B cell (primary cell): ENCODE results near the gene NUDT4B. TPM values are rescaled to one million over a fixed set of nuclear protein-coding genes. Genes with fewer than 3 reads are reported as not detected.
A peak's percentile ranks its signal among the peaks of the same experiment; 100 is the strongest.
"Not testable (repeated sequence)": the region's sequence is repeated elsewhere in the genome, so short reads cannot be mapped to it uniquely, and the experiment has no call there.

Experiments
- ATAC-seq: fragments of 200-7000 bp; cut with Tn5 transposase; one replicate; pipeline ENCODE4 v1.10.0; 2021; ENCODE audit warnings: low read depth, mild to moderate bottlenecking, moderate number of reproducible peaks, moderate library complexity
- CTCF ChIA-PET: fragments of 350-600 bp; sonication (Branson Sonifier 250); formaldehyde crosslinking; loops from one replicate; lab custom pipeline; 2021; ENCODE audit warnings: antibody characterized with exemption, inconsistent platforms; lab: Charles Lee
- POLR2A ChIA-PET: fragments of 350-600 bp; sonication (Branson Sonifier 250); formaldehyde crosslinking; loops from one replicate; lab custom pipeline; 2021; ENCODE audit warnings: antibody characterized with exemption; lab: Charles Lee
- DNase-seq: peaks from one replicate; pipeline ENCODE4 v3.0.0; 2013
- H2AFZ ChIP-seq: 2 replicates; pipeline ENCODE4 v1.6.1; 2012; ENCODE audit warnings: mild to moderate bottlenecking, low read depth, low read length; ENCODE audit not compliant: insufficient read depth, poor library complexity, severe bottlenecking
- H3K27ac ChIP-seq, 2 donors: 1 replicate in 1 of 2; 2 replicates in 1 of 2; pipeline ENCODE4 v1.5.1; 2012 to 2013; ENCODE audit warnings: low read length in 2 of 2, mild to moderate bottlenecking in 2 of 2, moderate library complexity in 1 of 2
- H3K27me3 ChIP-seq, 4 experiments: fragments of 200-600 bp in 1 of 4; sonication (generic) in 1 of 4; replicated peaks in 1 of 4; 1 replicate in 2 of 4; 2 replicates in 2 of 4; pipeline versions ENCODE4 v1.6.1 to v1.7.0; 2013 to 2016; ENCODE audit warnings: low read length in 3 of 4, mild to moderate bottlenecking in 2 of 4, mixed read lengths in 1 of 4, moderate library complexity in 1 of 4; ENCODE audit not compliant: insufficient read depth in 4 of 4, control insufficient read depth in 3 of 4; ENCODE audit errors: control extremely low read depth in 1 of 4
- H3K36me3 ChIP-seq, 2 experiments: replicated peaks in 1 of 2; 1 replicate in 1 of 2; 2 replicates in 1 of 2; pipeline versions ENCODE4 v1.6.1 to v1.7.1; 2013; ENCODE audit warnings: low read length in 1 of 2; ENCODE audit not compliant: insufficient read depth in 2 of 2, control insufficient read depth in 1 of 2; ENCODE audit errors: control extremely low read depth in 1 of 2, extremely low read depth in 1 of 2
- H3K4me1 ChIP-seq, 2 donors: fragments of 200-600 bp in 1 of 2; sonication (generic) in 1 of 2; 1 replicate in 1 of 2; 2 replicates in 1 of 2; pipeline versions ENCODE4 v1.5.1 to v1.6.1; 2013 to 2017; ENCODE audit warnings: low read length in 2 of 2; ENCODE audit not compliant: control insufficient read depth in 2 of 2, insufficient read depth in 2 of 2
- H3K4me2 ChIP-seq: replicated peaks from 2 replicates; pipeline ENCODE3; 2012; ENCODE audit warnings: mild to moderate bottlenecking, low read depth, low read length; ENCODE audit not compliant: poor library complexity, severe bottlenecking
- H3K4me3 ChIP-seq, 5 experiments: fragments of 200-600 bp in 1 of 5; sonication (generic) in 1 of 5; 1 replicate in 3 of 5; 2 replicates in 2 of 5; pipeline versions ENCODE4 v1.5.1 to v1.7.0; 2011 to 2016; ENCODE audit warnings: low read length in 4 of 5, mild to moderate bottlenecking in 4 of 5, low read depth in 2 of 5, control low read depth in 1 of 5, moderate library complexity in 1 of 5; ENCODE audit not compliant: insufficient read depth in 1 of 5; ENCODE audit errors: control extremely low read depth in 1 of 5, extremely low read depth in 1 of 5
- H3K79me2 ChIP-seq: fragments of 200-600 bp; sonication (generic); one replicate; pipeline ENCODE4 v1.6.0; 2016; ENCODE audit warnings: low read length; ENCODE audit not compliant: control insufficient read depth, insufficient read depth
- H3K9ac ChIP-seq: fragments of 200-600 bp; sonication (generic); 2 replicates; pipeline ENCODE4 v1.6.1; 2017; ENCODE audit warnings: mild to moderate bottlenecking, low read length, moderate library complexity
- H3K9me3 ChIP-seq, 3 donors: one replicate each; pipeline versions ENCODE4 v1.6.1 to v1.7.1; 2013; ENCODE audit warnings: low read length in 2 of 3; ENCODE audit not compliant: control insufficient read depth in 2 of 3, insufficient read depth in 1 of 3; ENCODE audit errors: control extremely low read depth in 1 of 3
- H4K20me1 ChIP-seq: 2 replicates; pipeline ENCODE4 v1.6.0; 2012; ENCODE audit warnings: mild to moderate bottlenecking, low read length; ENCODE audit not compliant: insufficient read depth, control insufficient read depth, poor library complexity, severe bottlenecking
- H3K27ac Mint-ChIP-seq: one replicate; pipeline ENCODE4 v1.8.0; 2021; ENCODE audit warnings: mixed read lengths
- H3K27me3 Mint-ChIP-seq: one replicate; pipeline ENCODE4 v1.8.0; 2021; ENCODE audit warnings: mixed read lengths
- H3K4me1 Mint-ChIP-seq: one replicate; pipeline ENCODE4 v1.8.0; 2021; ENCODE audit warnings: mixed read lengths
- H3K4me3 Mint-ChIP-seq: one replicate; pipeline ENCODE4 v1.8.0; 2021; ENCODE audit warnings: mixed read lengths
- H3K9me3 Mint-ChIP-seq: one replicate; pipeline ENCODE4 v1.8.0; 2022; ENCODE audit warnings: mixed read lengths; ENCODE audit not compliant: insufficient read depth
- whole genome bisulfite sequencing: methylation state at CpG from one replicate; pipeline ENCODE4 v1.1.5; 2013; ENCODE audit warnings: missing lambda C conversion rate; ENCODE audit not compliant: insufficient coverage; 5-methylcytosine and 5-hydroxymethylcytosine counted together
- intact Hi-C: fragments of 100-400 bp; cut with micrococcal nuclease; formaldehyde crosslinking; loops from one replicate; pipeline ENCODE4 v1.10.0; 2022
- polyA plus RNA-seq: library from polyadenylated mRNA; depleted of rRNA; stranded (reverse); fragments of >200 nt; gene quantifications from 2 replicates; pipeline ENCODE4 v1.2.3, GENCODE V29; 2012
- total RNA-seq, 2 donors: library from RNA; stranded (reverse); fragments of 120-200 nt in 1 of 2; gene quantifications; 1 replicate in 1 of 2; 2 replicates in 1 of 2; pipeline versions ENCODE4 v1.2.3 to v1.2.4, GENCODE V29; 2013 to 2022

Gene NUDT4B
- total and polyA plus RNA-seq, 2 donors (not counting 1 experiment from before 2014, with no cell fraction given), result 2.6 to 10.7 TPM

GRCh38 chr1:148735538-148735937 lies 13.0 kb upstream of the NUDT4B start:
- H3K36me3 ChIP-seq, CTCF ChIA-PET, intact Hi-C loops: not testable (repeated sequence)

DNA sequence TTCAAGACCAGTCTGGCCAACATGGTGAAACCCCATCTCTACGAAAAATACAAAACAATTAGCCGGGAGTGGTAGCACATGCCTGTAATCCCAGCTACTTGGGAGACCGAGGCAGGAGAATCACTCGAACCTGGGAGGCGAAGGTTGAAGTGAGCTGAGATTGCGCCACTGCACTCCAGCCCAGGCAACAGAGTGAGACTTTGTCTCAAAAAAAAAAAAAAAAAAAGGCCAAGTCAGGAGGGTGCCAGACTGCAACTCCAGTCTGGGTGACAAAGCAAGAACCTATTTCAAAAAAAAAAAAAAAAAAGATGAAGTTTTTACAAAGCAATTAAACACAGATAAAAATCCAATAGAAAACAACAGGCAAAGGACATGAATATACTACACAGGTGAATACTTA lies 9.9 kb upstream of the NUDT4B start:
- WGBS, result no CpG with 5 or more reads among the region's 6 CpGs
- H3K36me3 ChIP-seq, H3K9me3 Mint-ChIP-seq, H3K79me2 ChIP-seq, intact Hi-C loops, H3K27me3 Mint-ChIP-seq, H3K27me3 ChIP-seq, H3K27ac Mint-ChIP-seq, H3K9me3 ChIP-seq, H3K4me1 Mint-ChIP-seq, H3K4me3 ChIP-seq, H4K20me1 ChIP-seq, H3K4me3 Mint-ChIP-seq, POLR2A ChIA-PET, DNase-seq, H2AFZ ChIP-seq, CTCF ChIA-PET, H3K9ac ChIP-seq, H3K4me1 ChIP-seq, ATAC-seq, H3K27ac ChIP-seq, H3K4me2 ChIP-seq: not testable (repeated sequence)

More at GRCh38 chr1:148735538-148735937, 13.0 kb upstream of the NUDT4B start:
- H3K4me1 ChIP-seq, H3K9me3 Mint-ChIP-seq, H3K27me3 ChIP-seq, H3K4me3 ChIP-seq, H3K27me3 Mint-ChIP-seq, H4K20me1 ChIP-seq, H2AFZ ChIP-seq, H3K27ac Mint-ChIP-seq, H3K27ac ChIP-seq, H3K4me2 ChIP-seq, H3K9ac ChIP-seq, POLR2A ChIA-PET, H3K4me3 Mint-ChIP-seq, H3K4me1 Mint-ChIP-seq, H3K9me3 ChIP-seq, DNase-seq, H3K79me2 ChIP-seq: not testable (repeated sequence)
- ATAC-seq, result peak; percentile 62
- WGBS, result no CpG with 5 or more reads among the region's 1 CpG

GRCh38 chr1:148743200-148743599 lies 5.4 kb upstream of the NUDT4B start:
- H3K4me1 ChIP-seq, H3K27me3 Mint-ChIP-seq, intact Hi-C loops, DNase-seq, H2AFZ ChIP-seq, H3K79me2 ChIP-seq, H3K27ac Mint-ChIP-seq, H3K4me3 ChIP-seq, CTCF ChIA-PET, ATAC-seq, H4K20me1 ChIP-seq, H3K36me3 ChIP-seq, H3K9me3 Mint-ChIP-seq, H3K27me3 ChIP-seq, H3K27ac ChIP-seq, H3K9me3 ChIP-seq, H3K4me1 Mint-ChIP-seq, H3K9ac ChIP-seq, H3K4me2 ChIP-seq, H3K4me3 Mint-ChIP-seq, POLR2A ChIA-PET: not testable (repeated sequence)
- WGBS, result no CpG with 5 or more reads among the region's 4 CpGs

DNA sequence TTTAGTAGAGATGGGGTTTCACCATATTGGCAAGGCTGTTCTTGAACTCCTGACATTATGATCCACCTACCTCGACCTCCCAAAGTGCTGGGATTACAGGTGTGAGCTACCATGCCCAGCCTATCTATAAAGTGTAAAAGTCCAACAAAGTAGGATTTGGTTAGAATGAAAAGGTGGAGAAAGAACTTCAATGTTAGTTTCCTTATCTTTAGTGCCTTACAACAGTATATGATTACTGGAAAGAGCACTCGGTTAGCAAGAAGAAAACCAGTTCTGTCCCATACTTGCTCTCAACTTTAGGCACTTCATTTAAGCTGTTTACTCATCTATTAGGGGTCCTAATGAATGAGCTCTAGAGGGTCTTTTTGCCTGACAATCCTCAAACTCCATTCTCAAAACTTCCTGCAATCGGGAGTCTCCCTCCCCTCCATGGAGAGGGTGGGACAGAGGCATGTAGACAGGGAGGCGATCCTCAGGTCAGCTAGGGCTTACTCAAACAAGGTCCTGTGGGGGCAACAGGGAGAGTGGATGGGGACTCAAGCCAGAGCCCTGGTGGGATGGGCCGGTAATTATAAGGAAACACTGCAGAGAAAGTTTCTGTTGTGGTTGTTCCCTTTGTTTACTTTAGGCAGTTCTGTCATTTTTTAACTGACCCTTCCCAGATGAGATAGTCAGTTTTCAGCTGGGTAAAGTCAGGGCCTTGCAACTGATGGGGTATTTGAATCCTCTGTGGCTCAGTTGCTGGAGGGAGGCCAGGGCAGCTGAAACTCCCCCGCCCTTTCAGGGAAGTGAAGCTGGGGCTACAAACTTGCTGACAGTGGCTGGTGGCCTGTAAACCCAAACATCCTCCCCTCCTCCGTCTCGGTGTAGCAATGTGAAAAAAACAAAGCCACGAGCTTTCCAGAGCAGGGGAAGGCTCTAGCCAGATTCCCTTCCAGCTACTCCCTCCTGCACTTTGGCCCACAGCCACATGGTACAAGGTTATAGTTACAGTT lies 4.6 kb upstream of the NUDT4B start:
- H3K9ac ChIP-seq, intact Hi-C loops, H3K4me1 ChIP-seq, H3K4me1 Mint-ChIP-seq, POLR2A ChIA-PET, H3K36me3 ChIP-seq, H4K20me1 ChIP-seq, H3K4me2 ChIP-seq, H2AFZ ChIP-seq, H3K4me3 Mint-ChIP-seq, H3K27ac ChIP-seq, H3K4me3 ChIP-seq, CTCF ChIA-PET, H3K27ac Mint-ChIP-seq, H3K9me3 ChIP-seq, DNase-seq, H3K27me3 Mint-ChIP-seq, H3K79me2 ChIP-seq, H3K27me3 ChIP-seq, H3K9me3 Mint-ChIP-seq: not testable (repeated sequence)
- peak; percentile 34 for ATAC-seq
- WGBS, result no CpG with 5 or more reads among the region's 9 CpGs
